ENCODE measurements around the gene MOB4. TPM values are rescaled to one million over a fixed set of nuclear protein-coding genes. Genes with fewer than 3 reads are reported as not detected.

Gene MOB4
- total and polyA plus RNA-seq, 2 donors (not counting 1 experiment from before 2014, with no cell fraction given), result 12.6 to 20.8 TPM

DNA sequence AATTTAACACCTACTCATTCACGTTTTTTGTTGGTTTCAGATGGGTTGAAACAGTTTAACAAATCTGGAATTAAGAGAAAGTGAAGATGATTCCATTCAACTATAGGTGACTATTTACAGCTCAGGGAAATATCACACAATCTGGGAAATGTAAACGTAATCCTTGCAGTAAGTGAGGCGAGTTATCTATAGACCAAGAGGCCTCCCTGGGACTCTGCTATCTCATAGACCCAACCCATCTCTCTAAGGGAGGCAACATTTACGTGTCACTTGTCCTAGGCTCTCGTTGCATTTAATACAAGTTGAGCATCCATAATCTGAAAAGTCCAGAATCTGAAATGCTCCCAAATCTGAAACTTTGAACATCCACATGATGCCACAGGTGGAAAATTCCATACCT is 2.0 kb upstream of the MOB4 start:
- ChIA-PET POLR2A (no interaction called here), CTCF (interaction anchor here (1.4 kb wide), 1 partner anchor 9 kb away, joined by 3 read pairs; no protein-coding TSS in a partner anchor)
- 100% methylated on average over 4 of the region's 5 CpGs for WGBS (ENCODE audit: insufficient coverage)
- Mint-ChIP-seq H3K4me1 (peaks cover 33% of the 10 kb centered on the region), H3K27me3 (no peaks in the 10 kb centered on the region), H3K4me3 (peak overlapping the region; percentile 34), H3K27ac (peak overlapping the region; percentile 26), H3K9me3 (ENCODE audit: insufficient read depth) (no peaks in the 10 kb centered on the region)
- Histone ChIP-seq H3K4me2 (replicated peaks; ENCODE audit: low read depth, low read length, poor library complexity, severe bottlenecking) (no peak overlapping the region), H3K27ac (ENCODE audit: low read length in 2 of 2) (peak overlapping the region in 1 of 2 donors; percentile 92), H3K9me3 (ENCODE audit: control extremely low read depth in 1 of 3, control insufficient read depth in 2 of 3, insufficient read depth in 1 of 3, low read length in 2 of 3) (no peaks in the 10 kb centered on the region), H3K36me3 (replicated peaks in 1 of 2; ENCODE audit: control extremely low read depth in 1 of 2, control insufficient read depth in 1 of 2, extremely low read depth in 1 of 2, insufficient read depth in 2 of 2, low read length in 1 of 2) (no peaks in the 10 kb centered on the region), H3K27me3 (replicated peaks in 1 of 4; ENCODE audit: control extremely low read depth in 1 of 4, control insufficient read depth in 3 of 4, insufficient read depth in 4 of 4, low read length in 3 of 4) (no peaks in the 10 kb centered on the region), H3K4me3 (ENCODE audit: control extremely low read depth in 1 of 5, extremely low read depth in 1 of 5, insufficient read depth in 1 of 5, low read depth in 2 of 5, low read length in 4 of 5) (no peak overlapping the region), H4K20me1 (ENCODE audit: control insufficient read depth, insufficient read depth, low read length, poor library complexity, severe bottlenecking) (no peaks in the 10 kb centered on the region), H3K79me2 (ENCODE audit: control insufficient read depth, insufficient read depth, low read length) (peaks cover 91% of the 10 kb centered on the region), H3K4me1 (ENCODE audit: control insufficient read depth in 2 of 2, insufficient read depth in 2 of 2, low read length in 2 of 2) (peaks cover 10 to 17% of the 10 kb centered on the region in 2 donors), H3K9ac (ENCODE audit: low read length) (no peak overlapping the region), H2AFZ (ENCODE audit: insufficient read depth, low read depth, low read length, poor library complexity, severe bottlenecking) (no peak overlapping the region)
- intact Hi-C loops (cut with micrococcal nuclease), result loop anchor here (10.0 kb wide), 1 partner anchor 1339 kb away; the partner anchor contains the start of gene STK17B
- no peak for TF ChIP-seq EZH2 (IDR thresholded peaks at IDR 0.05; ENCODE audit: borderline replicate concordance, insufficient read depth, low read depth, low read length, poor library complexity, severe bottlenecking)
- TF ChIP-seq, protein P1, sequence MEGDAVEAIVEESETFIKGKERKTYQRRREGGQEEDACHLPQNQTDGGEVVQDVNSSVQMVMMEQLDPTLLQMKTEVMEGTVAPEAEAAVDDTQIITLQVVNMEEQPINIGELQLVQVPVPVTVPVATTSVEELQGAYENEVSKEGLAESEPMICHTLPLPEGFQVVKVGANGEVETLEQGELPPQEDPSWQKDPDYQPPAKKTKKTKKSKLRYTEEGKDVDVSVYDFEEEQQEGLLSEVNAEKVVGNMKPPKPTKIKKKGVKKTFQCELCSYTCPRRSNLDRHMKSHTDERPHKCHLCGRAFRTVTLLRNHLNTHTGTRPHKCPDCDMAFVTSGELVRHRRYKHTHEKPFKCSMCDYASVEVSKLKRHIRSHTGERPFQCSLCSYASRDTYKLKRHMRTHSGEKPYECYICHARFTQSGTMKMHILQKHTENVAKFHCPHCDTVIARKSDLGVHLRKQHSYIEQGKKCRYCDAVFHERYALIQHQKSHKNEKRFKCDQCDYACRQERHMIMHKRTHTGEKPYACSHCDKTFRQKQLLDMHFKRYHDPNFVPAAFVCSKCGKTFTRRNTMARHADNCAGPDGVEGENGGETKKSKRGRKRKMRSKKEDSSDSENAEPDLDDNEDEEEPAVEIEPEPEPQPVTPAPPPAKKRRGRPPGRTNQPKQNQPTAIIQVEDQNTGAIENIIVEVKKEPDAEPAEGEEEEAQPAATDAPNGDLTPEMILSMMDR (IDR thresholded peaks at IDR 0.05), result no peak
- no peak for ATAC-seq (ENCODE audit: low read depth)
- no peak for DNase-seq

DNA sequence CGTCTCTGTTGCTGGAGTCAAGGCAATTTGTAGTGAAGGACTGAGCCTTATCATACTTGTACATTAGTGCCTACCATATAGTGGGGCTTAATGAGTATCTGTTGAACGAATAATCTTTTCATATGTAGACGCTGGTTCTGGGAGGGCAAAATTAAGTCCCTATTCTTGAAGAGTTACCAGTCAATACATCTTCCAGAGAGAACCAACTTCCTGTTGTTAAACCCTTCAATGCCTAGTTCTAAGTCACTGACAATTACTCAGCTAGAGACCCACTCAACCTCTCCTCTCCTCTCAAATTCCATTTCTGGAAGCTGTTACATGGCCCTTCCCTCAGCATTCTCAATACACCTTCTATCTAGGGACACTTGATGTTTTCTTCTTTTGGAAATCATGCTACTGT is 1.1 kb upstream of the MOB4 start:
- peak overlapping the region; percentile 97 for H3K4me3 Mint-ChIP-seq
- Histone ChIP-seq H2AFZ (ENCODE audit: insufficient read depth, low read depth, low read length, poor library complexity, severe bottlenecking) (peak overlapping the region; percentile 89), H3K4me2 (replicated peaks; ENCODE audit: low read depth, low read length, poor library complexity, severe bottlenecking) (peak overlapping the region; percentile 80), H3K27me3 (replicated peaks in 1 of 4; ENCODE audit: control extremely low read depth in 1 of 4, control insufficient read depth in 3 of 4, insufficient read depth in 4 of 4, low read length in 3 of 4) (no peaks in the 10 kb centered on the region), H3K79me2 (ENCODE audit: control insufficient read depth, insufficient read depth, low read length) (peaks cover 97% of the 10 kb centered on the region), H3K4me3 (ENCODE audit: control extremely low read depth in 1 of 5, extremely low read depth in 1 of 5, insufficient read depth in 1 of 5, low read depth in 2 of 5, low read length in 4 of 5) (peak overlapping the region in 4 of 5 experiments; percentile 79 to 90 (median 84)), H3K36me3 (replicated peaks in 1 of 2; ENCODE audit: control extremely low read depth in 1 of 2, control insufficient read depth in 1 of 2, extremely low read depth in 1 of 2, insufficient read depth in 2 of 2, low read length in 1 of 2) (no peaks in the 10 kb centered on the region), H4K20me1 (ENCODE audit: control insufficient read depth, insufficient read depth, low read length, poor library complexity, severe bottlenecking) (no peaks in the 10 kb centered on the region), H3K4me1 (ENCODE audit: control insufficient read depth in 2 of 2, insufficient read depth in 2 of 2, low read length in 2 of 2) (peaks cover 10 to 17% of the 10 kb centered on the region in 2 donors), H3K27ac (ENCODE audit: low read length in 2 of 2) (peak overlapping the region; percentile 92 to 96), H3K9ac (ENCODE audit: low read length) (peak overlapping the region; percentile 90), H3K9me3 (ENCODE audit: control extremely low read depth in 1 of 3, control insufficient read depth in 2 of 3, insufficient read depth in 1 of 3, low read length in 2 of 3) (no peaks in the 10 kb centered on the region)
- intact Hi-C loops (cut with micrococcal nuclease), result loop anchor here (1.0 to 10.0 kb wide), 3 partner anchors 14 to 1340 kb away; partner anchors contain the start of genes HSPE1, SF3B1 and STK17B
- ATAC-seq (ENCODE audit: low read depth) (no peak), DNase-seq (no peak)
- no CpG with 5 or more reads among the region's 3 CpGs for WGBS (ENCODE audit: insufficient coverage)
- no peaks in the 10 kb centered on the region for H3K9me3 Mint-ChIP-seq (ENCODE audit: insufficient read depth)
- POLR2A ChIA-PET, result interaction anchor here (3.3 kb wide), 1 partner anchor 14 kb away, joined by 62 read pairs; the partner anchor contains the start of genes HSPD1 and HSPE1
- CTCF ChIA-PET, result no interaction called here
- no peaks in the 10 kb centered on the region for H3K27me3 Mint-ChIP-seq
- H3K27ac Mint-ChIP-seq, result peak overlapping the region; percentile 91
- TF ChIP-seq EZH2 (IDR thresholded peaks at IDR 0.05; ENCODE audit: borderline replicate concordance, insufficient read depth, low read depth, low read length, poor library complexity, severe bottlenecking), result no peak
- TF ChIP-seq, protein P1 (IDR thresholded peaks at IDR 0.05), result no peak
- H3K4me1 Mint-ChIP-seq, result peaks cover 38% of the 10 kb centered on the region
